GM23338 (cell line): ENCODE results near the gene MTHFSD. TPM values are rescaled to one million over a fixed set of nuclear protein-coding genes. Genes with fewer than 3 reads are reported as not detected.

Source experiments
- ATAC-seq: fragments of 200-7000 bp; cut with Tn5 transposase; 3 replicates; pipeline ENCODE4 v1.9.1; 2020
- DNase-seq: peaks from one replicate; pipeline ENCODE4 v3.0.0-alpha.2; 2015; ENCODE audit warnings: low spot score
- H2AFZ ChIP-seq: fragments of 200-600 bp; sonication (generic); 2 replicates; pipeline ENCODE4 v1.8.0; 2016; ENCODE audit warnings: antibody characterized with exemption, mild to moderate bottlenecking, moderate library complexity
- H3F3A ChIP-seq: fragments of 200-600 bp; sonication (generic); replicated peaks from 2 replicates; pipeline ENCODE4 v1.8.0; 2017; ENCODE audit warnings: antibody characterized with exemption, mixed run types, low read depth
- H3K27ac ChIP-seq: fragments of 200-600 bp; sonication (generic); 2 replicates; pipeline ENCODE4 v1.6.1; 2016; ENCODE audit warnings: low read depth
- H3K27me3 ChIP-seq: fragments of 200-600 bp; sonication (generic); 2 replicates; pipeline ENCODE4 v1.8.0; 2016; ENCODE audit warnings: mild to moderate bottlenecking, mixed run types, moderate library complexity; ENCODE audit not compliant: insufficient read depth
- H3K36me3 ChIP-seq: fragments of 200-600 bp; sonication (generic); 2 replicates; pipeline ENCODE4 v1.8.0; 2016; ENCODE audit warnings: mild to moderate bottlenecking; ENCODE audit not compliant: insufficient read depth
- H3K4me1 ChIP-seq: fragments of 200-600 bp; sonication (generic); 2 replicates; pipeline ENCODE4 v1.8.0; 2016; ENCODE audit warnings: mild to moderate bottlenecking, moderate library complexity; ENCODE audit not compliant: insufficient read depth
- H3K4me2 ChIP-seq: fragments of 200-600 bp; sonication (generic); 2 replicates; pipeline ENCODE4 v1.7.1; 2017; ENCODE audit warnings: mixed run types
- H3K4me3 ChIP-seq: fragments of 200-600 bp; sonication (generic); 2 replicates; pipeline ENCODE4 v1.6.1; 2016; ENCODE audit warnings: mixed run types
- H3K79me2 ChIP-seq: fragments of 200-600 bp; sonication (generic); replicated peaks from 2 replicates; pipeline ENCODE4 v1.8.0; 2017; ENCODE audit warnings: mild to moderate bottlenecking; ENCODE audit not compliant: insufficient read depth
- H3K9me2 ChIP-seq: fragments of 200-600 bp; sonication (generic); 2 replicates; pipeline ENCODE4 v1.8.0; 2017; ENCODE audit not compliant: insufficient read depth
- H4K20me1 ChIP-seq: fragments of 200-600 bp; sonication (generic); replicated peaks from 2 replicates; pipeline ENCODE4 v1.8.0; 2017; ENCODE audit warnings: mild to moderate bottlenecking; ENCODE audit not compliant: insufficient read depth
- H3K27ac Mint-ChIP-seq: 2 replicates; pipeline ENCODE4 v1.8.0; 2020; ENCODE audit warnings: inconsistent platforms, mild to moderate bottlenecking, moderate library complexity, mixed read lengths
- H3K27me3 Mint-ChIP-seq: 3 replicates; pipeline ENCODE4 v1.8.0; 2022; ENCODE audit warnings: low read depth, mild to moderate bottlenecking, moderate library complexity, mixed read lengths, inconsistent platforms; ENCODE audit not compliant: insufficient read depth, poor library complexity
- H3K36me3 Mint-ChIP-seq: 3 replicates; pipeline ENCODE4 v1.8.0; 2021; ENCODE audit warnings: low read depth, mild to moderate bottlenecking, inconsistent platforms, moderate library complexity, mixed read lengths
- H3K4me1 Mint-ChIP-seq: 3 replicates; pipeline ENCODE4 v1.8.0; 2020; ENCODE audit warnings: mild to moderate bottlenecking, inconsistent platforms, mixed read lengths
- H3K4me3 Mint-ChIP-seq: 3 replicates; pipeline ENCODE4 v1.8.0; 2021; ENCODE audit warnings: moderate library complexity, mild to moderate bottlenecking, inconsistent platforms, mixed read lengths
- H3K9me3 Mint-ChIP-seq: 3 replicates; pipeline ENCODE4 v1.8.0; 2020; ENCODE audit warnings: moderate library complexity, mild to moderate bottlenecking, inconsistent platforms, mixed read lengths
- CREB1 ChIP-seq: fragments of 250-450 bp; sonication (Bioruptor Pico); IDR thresholded peaks from 2 replicates; pipeline ENCODE4 v1.5.0; 2020; ENCODE audit warnings: low read depth, mild to moderate bottlenecking, moderate library complexity
- CTCF ChIP-seq, 2 experiments: fragments of 200-600 bp in 1 of 2; sonication (generic) in 1 of 2; conservative IDR thresholded peaks; 2 replicates each; pipeline versions ENCODE4 v1.5.1 to v1.6.1; 2016 to 2017; ENCODE audit warnings: antibody characterized with exemption in 2 of 2, low read depth in 2 of 2, mild to moderate bottlenecking in 2 of 2, moderate library complexity in 1 of 2
- ETS1 ChIP-seq: IDR thresholded peaks from 2 replicates; pipeline ENCODE4 v1.6.1; 2016; ENCODE audit warnings: antibody characterized with exemption
- EZH2 ChIP-seq: fragments of 200-600 bp; sonication (generic); IDR thresholded peaks from one replicate; pipeline ENCODE4 v1.8.0; 2017; ENCODE audit warnings: antibody characterized with exemption, mild to moderate bottlenecking, low read depth; ENCODE audit not compliant: unreplicated experiment
- JUNB ChIP-seq: IDR thresholded peaks from one replicate; pipeline ENCODE4 v1.6.1; 2016; ENCODE audit warnings: antibody characterized with exemption; ENCODE audit not compliant: unreplicated experiment
- NANOG ChIP-seq: IDR thresholded peaks from 2 replicates; pipeline ENCODE4 v1.6.1; 2016; ENCODE audit warnings: antibody characterized with exemption, borderline replicate concordance
- POLR2AphosphoS5 ChIP-seq: IDR thresholded peaks from 2 replicates; pipeline ENCODE4 v1.6.1; 2016; ENCODE audit warnings: antibody characterized with exemption, low read depth
- STAT1 ChIP-seq: IDR thresholded peaks from one replicate; pipeline ENCODE4 v1.6.1; 2016; ENCODE audit warnings: antibody characterized with exemption; ENCODE audit not compliant: unreplicated experiment
- ZNF114 ChIP-seq: fragments of 250-450 bp; sonication (Bioruptor Pico); IDR thresholded peaks from 2 replicates; pipeline ENCODE4 v1.5.0; 2020; ENCODE audit warnings: mild to moderate bottlenecking, moderate library complexity
- ZNF331 ChIP-seq: fragments of 250-450 bp; sonication (Bioruptor Pico); IDR thresholded peaks from 2 replicates; pipeline ENCODE4 v1.5.0; 2020; ENCODE audit warnings: low read depth, mild to moderate bottlenecking, moderate library complexity
- polyA plus RNA-seq: library from polyadenylated mRNA; unstranded; fragments of >200 nt; fragmentation: Nextera tagmentation; extraction: Ambion mirVana; gene quantifications from 2 replicates; pipeline ENCODE4 v1.2.1, GENCODE V29; 2016
- total RNA-seq: library from RNA; depleted of rRNA; stranded (reverse); fragments of >200 nt; shearing (Covaris generic); gene quantifications from 2 replicates; pipeline ENCODE4 v1.2.3, GENCODE V29; 2014

MTHFSD gene
- total and polyA plus RNA-seq, 2 experiments from 2014 or later: 7.2 to 8.1 TPM

- Mint-ChIP-seq H3K36me3 (no peaks in the 10 kb centered on the region; the same call in 2 of the 3 replicates), H3K4me3 (peak within 1 kb of the TSS; percentile 85), H3K27me3 (peaks cover 86% of the 10 kb centered on the region), H3K9me3 (no peaks in the 10 kb centered on the region), H3K27ac (no peak within 1 kb of the TSS), H3K4me1 (peaks cover 54% of the 10 kb centered on the region)
- TF ChIP-seq EZH2: peak; percentile 72
- no peak for TF ChIP-seq ZNF331
- no peak for TF ChIP-seq CTCF (conservative IDR thresholded peaks at IDR 0.05; ENCODE audit: low read depth in 2 of 2)
- no peak for TF ChIP-seq ETS1
- TF ChIP-seq CREB1 (CRISPR knock-in tag): no peak
- no peak for TF ChIP-seq JUNB
- Histone ChIP-seq H3F3A (peaks cover 7% of the 10 kb centered on the region), H3K36me3 (no peaks in the 10 kb centered on the region), H3K4me1 (peaks cover 39% of the 10 kb centered on the region), H3K27ac (no peak within 1 kb of the TSS), H3K27me3 (peaks cover 99% of the 10 kb centered on the region), H3K4me3 (peak within 1 kb of the TSS; percentile 75), H3K4me2 (peak within 1 kb of the TSS; percentile 93), H4K20me1 (peaks cover 18% of the 10 kb centered on the region), H3K9me2 (no peaks in the 10 kb centered on the region), H3K79me2 (no peaks in the 10 kb centered on the region), H2AFZ (peak within 1 kb of the TSS; percentile 90)
- ATAC-seq: peak; percentile 1; the same call in 2 of the 3 replicates
- no peak for DNase-seq
Measured at GRCh38 chr16:86578061-86578599, 23.1 kb upstream of the MTHFSD start, which contains the start of gene FOXL1. TSS of gene FOXL1 (plus strand) at chr16:86578549. CDS start at chr16:86578724, 175 bp downstream.

GRCh38 chr16:86577314-86577971 is 22.4 kb upstream of the MTHFSD start:
- H2AFZ ChIP-seq: no peak overlapping the region
- peaks cover 60% of the 10 kb centered on the region for H3K4me1 Mint-ChIP-seq
- TF ChIP-seq NANOG (no peak), JUNB (no peak), ZNF114 (CRISPR knock-in tag) (no peak), CTCF (conservative IDR thresholded peaks at IDR 0.05; ENCODE audit: low read depth in 2 of 2) (no peak), EZH2 (no peak), STAT1 (no peak), ZNF331 (no peak), POLR2AphosphoS5 (no peak)

More at GRCh38 chr16:86577314-86577971, 22.4 kb upstream of the MTHFSD start:
- no peaks in the 10 kb centered on the region for H3K9me2 ChIP-seq
- H3K79me2 ChIP-seq: no peaks in the 10 kb centered on the region
- Mint-ChIP-seq H3K36me3 (no peaks in the 10 kb centered on the region; the same call in 2 of the 3 replicates), H3K9me3 (no peaks in the 10 kb centered on the region), H3K4me3 (peak overlapping the region; percentile 85), H3K27me3 (peaks cover 92% of the 10 kb centered on the region), H3K27ac (no peak overlapping the region)
- H3K27ac ChIP-seq: no peak overlapping the region
- peaks cover 7% of the 10 kb centered on the region for H3F3A ChIP-seq
- peak overlapping the region; percentile 93 for H3K4me2 ChIP-seq
- peak; percentile 62 for DNase-seq
- ATAC-seq: peak; percentile 3; the same call in 2 of the 3 replicates
- peaks cover 99% of the 10 kb centered on the region for H3K27me3 ChIP-seq
- peak overlapping the region; percentile 75 for H3K4me3 ChIP-seq
- H4K20me1 ChIP-seq: peaks cover 18% of the 10 kb centered on the region
- peaks cover 46% of the 10 kb centered on the region for H3K4me1 ChIP-seq
- no peaks in the 10 kb centered on the region for H3K36me3 ChIP-seq
